Type B pancreatic cell (in vitro differentiated cells): ENCODE data around the gene ZSWIM6. TPM values are rescaled to one million over a fixed set of nuclear protein-coding genes. Genes with fewer than 3 reads are reported as not detected.
A peak's percentile ranks its signal among the peaks of the same experiment; 100 is the strongest.

ENCODE experiments used
- DNase-seq: peaks from one replicate; pipeline ENCODE4 v3.0.0; 2021; ENCODE audit warnings: mixed read lengths; ENCODE audit not compliant: unreplicated experiment; ENCODE audit errors: extremely low spot score
- H3K27ac Mint-ChIP-seq: 2 replicates; pipeline ENCODE4 v1.8.0; 2021; ENCODE audit warnings: mild to moderate bottlenecking, mixed read lengths
- H3K27me3 Mint-ChIP-seq: 2 replicates; pipeline ENCODE4 v1.8.0; 2021; ENCODE audit warnings: mixed read lengths
- H3K36me3 Mint-ChIP-seq: 2 replicates; pipeline ENCODE4 v1.8.0; 2021; ENCODE audit warnings: mixed read lengths
- H3K4me1 Mint-ChIP-seq: one replicate; pipeline ENCODE4 v1.8.0; 2021; ENCODE audit warnings: mixed read lengths; ENCODE audit not compliant: unreplicated experiment
- H3K4me3 Mint-ChIP-seq: 2 replicates; pipeline ENCODE4 v1.8.0; 2021; ENCODE audit warnings: mild to moderate bottlenecking, mixed read lengths
- H3K9me3 Mint-ChIP-seq: 2 replicates; pipeline ENCODE4 v1.8.0; 2021; ENCODE audit warnings: mixed read lengths
- total RNA-seq: library from RNA; stranded (reverse); gene quantifications from 2 replicates; pipeline ENCODE4 v1.2.1, GENCODE V29; 2021; ENCODE audit warnings: low replicate concordance
- TF ChIP-seq, protein P1 (sequence below): fragments of 200-600 bp; sonication (generic); conservative IDR thresholded peaks from 2 replicates; pipeline ENCODE4 v1.5.0; 2021; ENCODE audit warnings: antibody characterized with exemption, mild to moderate bottlenecking

ZSWIM6 gene
- total RNA-seq, 1 donor from 2014 or later: 24.6 TPM

DNA sequence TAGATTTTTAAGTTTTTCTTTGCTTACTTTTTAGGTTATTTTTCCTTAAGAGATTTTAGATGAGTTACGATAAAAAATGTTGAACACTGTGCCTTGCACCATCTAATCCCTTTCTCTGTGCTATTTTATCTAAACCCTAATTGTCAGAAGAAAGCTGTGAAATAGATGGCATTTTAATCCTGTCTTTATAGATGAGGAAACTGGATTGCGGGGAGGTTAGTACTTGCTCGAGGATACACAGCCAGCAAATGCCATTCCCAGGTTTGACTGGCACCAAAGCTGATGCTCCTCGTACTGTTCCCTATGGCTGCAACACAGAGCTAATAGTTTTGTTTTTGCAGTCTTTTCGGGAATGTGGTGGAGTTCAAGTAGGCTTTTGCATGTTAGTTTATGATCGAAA, 82.7 kb downstream of the ZSWIM6 start:
- Mint-ChIP-seq H3K4me1 (peaks cover 40% of the 10 kb centered on the region), H3K4me3 (no peak overlapping the region), H3K27ac (peak overlapping the region; percentile 37)

DNA sequence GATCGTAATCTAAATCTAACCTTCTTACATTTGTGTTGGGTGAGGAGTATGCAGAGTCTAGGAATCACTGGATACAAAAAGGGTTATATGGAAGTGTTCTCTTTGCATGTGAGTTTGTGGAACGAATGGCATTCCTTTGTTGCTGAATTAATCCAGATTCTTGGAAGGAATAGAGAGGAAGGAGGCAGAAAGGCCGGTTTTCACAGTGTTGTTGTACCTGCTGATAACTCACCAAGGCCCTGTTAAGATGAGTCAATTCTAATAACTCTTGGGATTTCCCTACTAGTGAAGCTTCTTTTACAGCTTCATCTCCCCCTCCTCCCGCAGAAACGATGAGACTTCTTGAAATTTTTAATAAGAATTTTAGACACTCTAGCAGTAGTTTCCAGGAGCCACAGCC, 84.0 kb downstream of the ZSWIM6 start:
- Mint-ChIP-seq H3K27me3 (no peaks in the 10 kb centered on the region), H3K36me3 (peaks cover 7% of the 10 kb centered on the region), H3K9me3 (no peaks in the 10 kb centered on the region), H3K4me1 (peaks cover 33% of the 10 kb centered on the region), H3K27ac (peak overlapping the region; percentile 35), H3K4me3 (no peak overlapping the region)
- no peak for DNase-seq
- TF ChIP-seq, protein P1, sequence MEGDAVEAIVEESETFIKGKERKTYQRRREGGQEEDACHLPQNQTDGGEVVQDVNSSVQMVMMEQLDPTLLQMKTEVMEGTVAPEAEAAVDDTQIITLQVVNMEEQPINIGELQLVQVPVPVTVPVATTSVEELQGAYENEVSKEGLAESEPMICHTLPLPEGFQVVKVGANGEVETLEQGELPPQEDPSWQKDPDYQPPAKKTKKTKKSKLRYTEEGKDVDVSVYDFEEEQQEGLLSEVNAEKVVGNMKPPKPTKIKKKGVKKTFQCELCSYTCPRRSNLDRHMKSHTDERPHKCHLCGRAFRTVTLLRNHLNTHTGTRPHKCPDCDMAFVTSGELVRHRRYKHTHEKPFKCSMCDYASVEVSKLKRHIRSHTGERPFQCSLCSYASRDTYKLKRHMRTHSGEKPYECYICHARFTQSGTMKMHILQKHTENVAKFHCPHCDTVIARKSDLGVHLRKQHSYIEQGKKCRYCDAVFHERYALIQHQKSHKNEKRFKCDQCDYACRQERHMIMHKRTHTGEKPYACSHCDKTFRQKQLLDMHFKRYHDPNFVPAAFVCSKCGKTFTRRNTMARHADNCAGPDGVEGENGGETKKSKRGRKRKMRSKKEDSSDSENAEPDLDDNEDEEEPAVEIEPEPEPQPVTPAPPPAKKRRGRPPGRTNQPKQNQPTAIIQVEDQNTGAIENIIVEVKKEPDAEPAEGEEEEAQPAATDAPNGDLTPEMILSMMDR: no peak

More for the DNA sequence above, 82.7 kb downstream of the ZSWIM6 start:
- DNase-seq: no peak
- H3K36me3 Mint-ChIP-seq: peaks cover 3% of the 10 kb centered on the region
- no peaks in the 10 kb centered on the region for H3K27me3 Mint-ChIP-seq
- H3K9me3 Mint-ChIP-seq: no peaks in the 10 kb centered on the region
- TF ChIP-seq, protein P1: no peak

DNA sequence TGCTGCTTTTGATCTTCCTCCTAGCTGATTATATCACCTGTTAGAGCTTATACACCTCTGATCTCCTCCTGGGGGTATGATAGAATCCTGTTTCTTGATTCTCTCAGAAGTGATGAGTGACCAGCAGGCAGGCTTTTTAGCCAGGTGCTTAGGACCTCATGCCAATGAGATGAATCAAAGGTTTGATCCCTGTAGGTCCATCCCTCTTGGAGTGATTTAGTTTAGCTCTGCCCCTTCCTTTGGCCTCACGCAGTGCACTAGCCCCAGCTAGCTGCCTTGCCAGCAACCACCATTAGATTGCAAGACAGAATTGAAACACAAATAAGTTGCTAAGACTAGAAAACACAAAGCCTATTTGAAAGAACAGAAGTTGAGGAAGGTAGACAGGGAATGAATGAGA, 84.4 kb downstream of the ZSWIM6 start:
- H3K9me3 Mint-ChIP-seq: peaks cover 4% of the 10 kb centered on the region
- no peak for DNase-seq
- H3K27me3 Mint-ChIP-seq: no peaks in the 10 kb centered on the region
- TF ChIP-seq, protein P1: no peak
- peak overlapping the region; percentile 59 for H3K27ac Mint-ChIP-seq
- H3K4me1 Mint-ChIP-seq: peaks cover 33% of the 10 kb centered on the region
- H3K4me3 Mint-ChIP-seq: no peak overlapping the region
- peaks cover 11% of the 10 kb centered on the region for H3K36me3 Mint-ChIP-seq

DNA sequence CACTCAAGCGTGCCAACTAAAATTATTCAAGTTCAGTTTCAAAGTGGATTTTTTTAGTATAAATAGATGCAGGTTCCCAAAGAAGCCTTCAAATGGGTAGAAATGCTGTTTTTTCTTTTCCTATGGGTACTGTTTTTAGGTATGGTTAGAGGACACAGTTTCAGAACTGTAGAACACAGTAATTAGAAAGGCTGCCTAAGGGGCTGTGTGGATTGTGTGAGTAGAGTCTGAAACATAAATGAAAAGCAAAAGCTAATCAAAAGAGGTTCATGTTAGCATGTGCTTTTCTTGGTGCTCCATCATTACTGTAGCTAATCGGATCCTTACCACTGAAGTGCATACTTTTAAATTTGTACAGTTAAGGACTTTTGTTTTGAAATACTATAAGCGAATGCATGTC, 85.3 kb downstream of the ZSWIM6 start:
- peaks cover 17% of the 10 kb centered on the region for H3K36me3 Mint-ChIP-seq
- no peak overlapping the region for H3K4me3 Mint-ChIP-seq
- H3K27me3 Mint-ChIP-seq: no peaks in the 10 kb centered on the region
- TF ChIP-seq, protein P1: no peak
- DNase-seq: no peak
- H3K27ac Mint-ChIP-seq: no peak overlapping the region
- peaks cover 12% of the 10 kb centered on the region for H3K9me3 Mint-ChIP-seq
- H3K4me1 Mint-ChIP-seq: peaks cover 29% of the 10 kb centered on the region

DNA sequence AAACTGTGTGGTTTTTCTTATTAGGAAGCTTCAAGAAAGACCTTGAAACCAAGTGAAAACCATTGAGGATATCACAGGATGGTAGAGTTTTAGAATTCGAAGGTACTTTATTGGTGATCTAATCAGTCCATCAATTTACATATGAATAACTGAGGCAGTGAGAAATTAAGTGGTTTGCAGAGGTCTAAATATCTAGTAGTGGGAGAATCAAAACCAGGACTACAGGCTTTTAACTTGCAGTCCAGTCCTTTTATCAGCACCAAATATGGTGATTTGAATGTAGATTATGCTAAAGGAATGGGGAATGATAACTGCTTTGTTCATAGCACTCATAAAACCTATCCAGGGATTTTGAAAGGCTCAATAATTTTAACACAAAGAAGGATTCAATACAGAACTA, 85.8 kb downstream of the ZSWIM6 start:
- Mint-ChIP-seq H3K27me3 (no peaks in the 10 kb centered on the region), H3K27ac (no peak overlapping the region), H3K36me3 (peaks cover 18% of the 10 kb centered on the region), H3K9me3 (peaks cover 12% of the 10 kb centered on the region), H3K4me3 (no peak overlapping the region), H3K4me1 (peaks cover 29% of the 10 kb centered on the region)
- TF ChIP-seq, protein P1: no peak
- no peak for DNase-seq

DNA sequence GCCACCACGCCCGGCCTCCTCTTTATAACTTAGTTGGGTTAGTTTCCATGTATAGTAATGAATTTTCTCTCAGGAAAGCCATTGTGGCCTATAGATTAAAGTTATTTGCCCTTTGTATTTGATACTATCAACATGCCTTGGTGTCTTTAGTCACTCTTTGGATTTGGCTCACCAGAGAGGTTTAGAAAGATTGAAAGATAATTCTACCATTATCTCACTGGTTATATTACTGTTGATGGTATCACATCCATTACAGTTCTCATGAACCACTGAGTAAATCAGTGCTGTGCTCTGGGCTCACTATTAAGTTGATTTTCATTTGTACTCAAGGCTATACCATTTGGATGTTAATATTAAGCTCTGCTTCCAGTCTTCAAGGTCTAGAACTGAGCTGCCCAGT, 87.0 kb downstream of the ZSWIM6 start:
- TF ChIP-seq, protein P1: no peak
- peaks cover 18% of the 10 kb centered on the region for H3K36me3 Mint-ChIP-seq
- H3K27me3 Mint-ChIP-seq: no peaks in the 10 kb centered on the region
- no peak for DNase-seq
- H3K9me3 Mint-ChIP-seq: peaks cover 12% of the 10 kb centered on the region
- peaks cover 33% of the 10 kb centered on the region for H3K4me1 Mint-ChIP-seq
- H3K27ac Mint-ChIP-seq: no peak overlapping the region
- H3K4me3 Mint-ChIP-seq: no peak overlapping the region
